Neural progenitor cell (in vitro differentiated cells): ENCODE results near the gene FERD3L. TPM values are rescaled to one million over a fixed set of nuclear protein-coding genes. Genes with fewer than 3 reads are reported as not detected.
A peak's percentile ranks its signal among the peaks of the same experiment; 100 is the strongest.

Experiments used
- DNase-seq: peaks from one replicate; pipeline ENCODE4 v3.0.0-alpha.2; 2016; ENCODE audit warnings: low spot score
- H2AFZ ChIP-seq: fragments of 200-600 bp; sonication (generic); replicated peaks from 2 replicates; pipeline ENCODE4 v1.6.1; 2016; ENCODE audit warnings: antibody characterized with exemption
- H3F3A ChIP-seq: fragments of 200-600 bp; sonication (generic); 2 replicates; pipeline ENCODE4 v1.6.1; 2016; ENCODE audit warnings: antibody characterized with exemption, low read depth
- H3K27ac ChIP-seq: fragments of 200-600 bp; sonication (generic); 2 replicates; pipeline ENCODE4 v1.5.1; 2016; ENCODE audit warnings: mild to moderate bottlenecking
- H3K27me3 ChIP-seq: fragments of 200-600 bp; sonication (generic); 2 replicates; pipeline ENCODE4 v1.6.1; 2016; ENCODE audit warnings: mild to moderate bottlenecking, moderate library complexity
- H3K36me3 ChIP-seq: fragments of 200-600 bp; sonication (generic); 2 replicates; pipeline ENCODE4 v1.5.1; 2016
- H3K4me1 ChIP-seq: fragments of 200-600 bp; sonication (generic); 2 replicates; pipeline ENCODE4 v1.6.1; 2016; ENCODE audit warnings: mixed run types
- H3K4me2 ChIP-seq: fragments of 200-600 bp; sonication (generic); 2 replicates; pipeline ENCODE4 v1.6.1; 2016
- H3K4me3 ChIP-seq: fragments of 200-600 bp; sonication (generic); 2 replicates; pipeline ENCODE4 v1.5.1; 2016
- H3K79me2 ChIP-seq: fragments of 200-600 bp; sonication (generic); 2 replicates; pipeline ENCODE4 v1.6.1; 2016; ENCODE audit warnings: low read depth
- H3K9ac ChIP-seq: fragments of 200-600 bp; sonication (generic); 2 replicates; pipeline ENCODE4 v1.6.1; 2016
- H3K9me3 ChIP-seq: fragments of 200-600 bp; sonication (generic); 2 replicates; pipeline ENCODE4 v1.5.1; 2016; ENCODE audit warnings: low read depth
- H4K20me1 ChIP-seq: fragments of 200-600 bp; sonication (generic); 2 replicates; pipeline ENCODE4 v1.6.1; 2016; ENCODE audit warnings: low read depth
- H3K27ac Mint-ChIP-seq: 3 replicates; pipeline ENCODE4 v1.8.0; 2021; ENCODE audit warnings: mixed read lengths
- H3K27me3 Mint-ChIP-seq: 2 replicates; pipeline ENCODE4 v1.8.0; 2022; ENCODE audit warnings: low read depth, mild to moderate bottlenecking, inconsistent platforms, moderate library complexity, mixed read lengths; ENCODE audit not compliant: insufficient read depth
- H3K36me3 Mint-ChIP-seq: 3 replicates; pipeline ENCODE4 v1.8.0; 2021; ENCODE audit warnings: mixed read lengths
- H3K4me1 Mint-ChIP-seq: 3 replicates; pipeline ENCODE4 v1.8.0; 2021; ENCODE audit warnings: mixed read lengths
- H3K4me3 Mint-ChIP-seq: 3 replicates; pipeline ENCODE4 v1.8.0; 2021; ENCODE audit warnings: mild to moderate bottlenecking, moderate library complexity, mixed read lengths
- H3K9me3 Mint-ChIP-seq: 3 replicates; pipeline ENCODE4 v1.8.0; 2020; ENCODE audit warnings: mixed read lengths
- CTCF ChIP-seq: fragments of 200-600 bp; sonication (generic); IDR thresholded peaks from 2 replicates; pipeline ENCODE4 v1.5.1; 2017; ENCODE audit warnings: antibody characterized with exemption, mild to moderate bottlenecking
- EZH2 ChIP-seq: fragments of 200-600 bp; sonication (generic); IDR thresholded peaks from 2 replicates; pipeline ENCODE4 v1.6.1; 2017; ENCODE audit warnings: antibody characterized with exemption, mild to moderate bottlenecking, moderate library complexity
- EZH2phosphoT487 ChIP-seq: fragments of 200-600 bp; sonication (generic); IDR thresholded peaks from 2 replicates; pipeline ENCODE4 v1.6.1; 2017; ENCODE audit warnings: antibody characterized with exemption
- total RNA-seq: library from RNA; depleted of rRNA; stranded (reverse); fragments of >200 nt; gene quantifications from 2 replicates; pipeline ENCODE4 v1.2.3, GENCODE V29; 2015; ENCODE audit warnings: low replicate concordance

FERD3L gene
- total RNA-seq, 1 donor from 2014 or later: not detected

- Mint-ChIP-seq H3K27ac (no peak overlapping the region), H3K27me3 (peaks cover 90% of the 10 kb centered on the region), H3K4me1 (peaks cover 27% of the 10 kb centered on the region), H3K36me3 (no peaks in the 10 kb centered on the region), H3K4me3 (peak overlapping the region; percentile 54), H3K9me3 (no peaks in the 10 kb centered on the region)
- peaks cover 40% of the 10 kb centered on the region for H3F3A ChIP-seq
- peak; percentile 42 for DNase-seq
- no peak overlapping the region for H3K4me3 ChIP-seq
- no peak overlapping the region for H2AFZ ChIP-seq
- no peaks in the 10 kb centered on the region for H3K79me2 ChIP-seq
- no peaks in the 10 kb centered on the region for H3K9me3 ChIP-seq
- no peak overlapping the region for H3K9ac ChIP-seq
- peaks cover 94% of the 10 kb centered on the region for H4K20me1 ChIP-seq
- H3K27me3 ChIP-seq: peaks cover 100% of the 10 kb centered on the region
- H3K4me2 ChIP-seq: no peak overlapping the region
- H3K27ac ChIP-seq: no peak overlapping the region
- H3K36me3 ChIP-seq: no peaks in the 10 kb centered on the region
- TF ChIP-seq EZH2 (peak; percentile 39), EZH2phosphoT487 (no peak)
- H3K4me1 ChIP-seq: peaks cover 19% of the 10 kb centered on the region
Measured at GRCh38 chr7:19110026-19110730, 35.0 kb downstream of the FERD3L start.

GRCh38 chr7:19109000-19109946 lies 35.9 kb downstream of the FERD3L start:
- Histone ChIP-seq H2AFZ (no peak overlapping the region), H3K4me1 (peaks cover 19% of the 10 kb centered on the region), H3K4me2 (peak overlapping the region; percentile 73), H3K4me3 (no peak overlapping the region), H3K36me3 (no peaks in the 10 kb centered on the region), H3F3A (peaks cover 40% of the 10 kb centered on the region), H4K20me1 (peaks cover 85% of the 10 kb centered on the region), H3K27ac (no peak overlapping the region), H3K79me2 (no peaks in the 10 kb centered on the region), H3K9ac (no peak overlapping the region), H3K9me3 (no peaks in the 10 kb centered on the region), H3K27me3 (peaks cover 100% of the 10 kb centered on the region)
- Mint-ChIP-seq H3K27me3 (peaks cover 89% of the 10 kb centered on the region), H3K4me1 (peaks cover 27% of the 10 kb centered on the region), H3K9me3 (no peaks in the 10 kb centered on the region), H3K4me3 (peak overlapping the region; percentile 83), H3K27ac (no peak overlapping the region), H3K36me3 (no peaks in the 10 kb centered on the region)
- no peak for DNase-seq
- TF ChIP-seq EZH2 (no peak), EZH2phosphoT487 (no peak), CTCF (no peak)

- no peak overlapping the region for H3K27ac Mint-ChIP-seq
Measured at GRCh38 chr7:19107356-19108146, 37.7 kb downstream of the FERD3L start.

More at GRCh38 chr7:19107356-19108146, 37.7 kb downstream of the FERD3L start:
- H3K27me3 ChIP-seq: peaks cover 100% of the 10 kb centered on the region
- TF ChIP-seq EZH2 (peak; percentile 75), CTCF (no peak), EZH2phosphoT487 (peak; percentile 63)
- Mint-ChIP-seq H3K27me3 (peaks cover 75% of the 10 kb centered on the region), H3K4me3 (peak overlapping the region; percentile 83), H3K36me3 (no peaks in the 10 kb centered on the region), H3K4me1 (peaks cover 27% of the 10 kb centered on the region), H3K9me3 (no peaks in the 10 kb centered on the region)
- H4K20me1 ChIP-seq: peaks cover 68% of the 10 kb centered on the region
- peak; percentile 66 for DNase-seq
- H3K4me1 ChIP-seq: peaks cover 19% of the 10 kb centered on the region
- no peak overlapping the region for H3K9ac ChIP-seq
- no peaks in the 10 kb centered on the region for H3K36me3 ChIP-seq
- H3F3A ChIP-seq: peaks cover 40% of the 10 kb centered on the region
- H3K79me2 ChIP-seq: no peaks in the 10 kb centered on the region
- H2AFZ ChIP-seq: peak overlapping the region; percentile 51
- peak overlapping the region; percentile 36 for H3K4me3 ChIP-seq
- peak overlapping the region; percentile 73 for H3K4me2 ChIP-seq
- H3K9me3 ChIP-seq: no peaks in the 10 kb centered on the region
- H3K27ac ChIP-seq: no peak overlapping the region
